HepG2 (cell line): ENCODE results near the gene FAM168A.

Experiments
- FOXK1 ChIP-seq: sonication (generic); formaldehyde crosslinking; IDR thresholded peaks from 2 replicates; pipeline ENCODE4 v1.4.0; 2020; ENCODE audit warnings: low read depth, missing genetic modification reagents, borderline replicate concordance
- HES4 ChIP-seq: sonication (generic); formaldehyde crosslinking; IDR thresholded peaks from 2 replicates; pipeline ENCODE4 v1.9.0; 2021; ENCODE audit warnings: mild to moderate bottlenecking, missing genetic modification reagents, borderline replicate concordance
- JUNB ChIP-seq: sonication (generic); formaldehyde crosslinking; IDR thresholded peaks from 2 replicates; pipeline ENCODE4 v1.8.0; 2022; ENCODE audit warnings: missing genetic modification reagents, mild to moderate bottlenecking, borderline replicate concordance
- NCOA1 ChIP-seq: sonication (generic); formaldehyde crosslinking; IDR thresholded peaks from 2 replicates; pipeline ENCODE4 v1.9.0; 2021; ENCODE audit warnings: missing genetic modification reagents
- PLSCR1 ChIP-seq: sonication (generic); formaldehyde crosslinking; IDR thresholded peaks from 2 replicates; pipeline ENCODE4 v1.5.0; 2020; ENCODE audit warnings: missing genetic modification reagents, mild to moderate bottlenecking, borderline replicate concordance
- SMAD1 ChIP-seq: sonication (generic); formaldehyde crosslinking; IDR thresholded peaks from 2 replicates; pipeline ENCODE4 v1.4.0; 2020; ENCODE audit warnings: missing genetic modification reagents, low read depth, mild to moderate bottlenecking, borderline replicate concordance
- TCF7 ChIP-seq: sonication (generic); IDR thresholded peaks from 2 replicates; pipeline ENCODE4 v1.6.1; 2016; ENCODE audit warnings: antibody characterized with exemption, low read depth
- U2AF1 ChIP-seq: fragments of 200-400 bp; formaldehyde crosslinking; optimal IDR thresholded peaks from 2 replicates; pipeline ENCODE3; 2017; ENCODE audit warnings: mild to moderate bottlenecking, low read depth, low read length
- ZNF253 ChIP-seq: sonication (generic); formaldehyde crosslinking; IDR thresholded peaks from 2 replicates; pipeline ENCODE4 v1.8.0; 2022; ENCODE audit warnings: mild to moderate bottlenecking, missing genetic modification reagents, borderline replicate concordance
- ZNF292 ChIP-seq: sonication (generic); formaldehyde crosslinking; IDR thresholded peaks from 2 replicates; pipeline ENCODE4 v1.8.1; 2022; ENCODE audit warnings: mild to moderate bottlenecking, low read depth, missing genetic modification reagents, borderline replicate concordance

DNA sequence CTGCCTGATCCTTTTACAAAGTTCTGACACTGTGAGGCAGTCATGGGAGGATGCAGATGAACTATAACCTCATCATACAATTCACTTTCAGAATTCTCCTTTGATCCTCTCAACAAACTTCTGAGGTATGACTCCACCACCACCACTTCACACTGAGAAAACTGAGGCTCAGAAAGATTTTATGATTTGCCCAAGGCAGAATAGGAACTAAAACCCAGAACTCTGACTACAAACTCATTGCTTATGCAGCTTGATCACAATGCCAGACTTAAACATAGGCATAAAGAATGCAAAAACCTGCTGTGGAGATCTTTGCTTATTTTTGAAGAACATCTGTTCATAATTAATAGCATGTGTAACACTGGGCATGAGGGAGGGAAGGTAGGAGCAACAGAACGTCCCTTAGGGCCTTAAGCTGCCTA, 20.4 kb downstream of the FAM168A start:
- no peak for TF ChIP-seq TCF7
- TF ChIP-seq JUNB (CRISPR knock-in tag) = no peak
- TF ChIP-seq U2AF1 = no peak
- TF ChIP-seq NCOA1 (CRISPR knock-in tag) = no peak
- no peak for TF ChIP-seq ZNF292 (CRISPR knock-in tag)
- TF ChIP-seq PLSCR1 (CRISPR knock-in tag) = no peak
- no peak for TF ChIP-seq FOXK1
- TF ChIP-seq HES4 (CRISPR knock-in tag) = no peak
- TF ChIP-seq SMAD1 (CRISPR knock-in tag) = no peak
- TF ChIP-seq ZNF253 (CRISPR knock-in tag) = no peak
